Measurements from ENCODE around the gene ACOT12. TPM values are rescaled to one million over a fixed set of nuclear protein-coding genes. Genes with fewer than 3 reads are reported as not detected.

The ACOT12 gene
- total RNA-seq, 1 donor from 2014 or later = not detected

DNA sequence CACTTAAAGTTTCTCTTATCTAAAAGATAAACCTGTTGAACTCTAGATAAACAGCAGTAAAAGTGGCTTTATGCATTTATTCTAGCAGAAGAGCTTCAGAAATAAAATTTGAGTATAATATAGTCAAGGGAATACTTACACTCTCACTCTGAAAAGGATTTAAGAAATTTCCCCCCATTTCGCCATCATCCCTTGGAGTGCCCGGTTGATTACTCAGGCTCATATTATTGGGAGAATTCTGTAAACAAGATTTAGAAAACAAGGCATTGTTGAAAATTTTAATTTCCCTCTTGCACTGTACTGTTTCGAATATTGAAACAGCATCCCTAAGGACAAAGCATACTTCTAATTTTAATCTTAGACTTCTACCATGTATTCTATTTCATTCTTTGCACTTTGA lies 34.5 kb upstream of the ACOT12 start:
- H3K27ac Mint-ChIP-seq = no peak overlapping the region
- no peak overlapping the region for H3K4me3 Mint-ChIP-seq

DNA sequence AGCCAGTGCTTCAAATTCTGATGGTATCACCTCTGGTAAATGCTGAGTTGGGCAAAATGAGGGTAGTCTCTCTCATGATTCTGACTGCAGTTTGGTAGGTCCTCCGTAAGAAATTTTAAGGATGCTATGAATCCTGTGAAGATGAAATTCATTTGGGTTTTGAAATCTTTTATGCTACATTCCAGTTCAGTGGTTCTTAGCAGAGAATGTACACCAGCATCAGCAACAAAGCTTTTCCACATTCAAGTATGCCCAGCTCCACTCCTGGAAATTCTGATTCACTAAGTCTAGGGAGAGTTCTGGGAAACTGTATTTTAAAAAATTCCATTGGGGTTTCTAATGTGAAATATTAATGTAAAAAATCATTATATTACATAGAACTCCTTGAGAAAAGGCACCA lies 33.6 kb upstream of the ACOT12 start:
- Mint-ChIP-seq H3K27me3 (ENCODE audit: low read depth) (no peaks in the 10 kb centered on the region), H3K27ac (no peak overlapping the region), H3K9me3 (no peaks in the 10 kb centered on the region), H3K4me1 (peaks cover 14% of the 10 kb centered on the region), H3K4me3 (no peak overlapping the region), H3K36me3 (peaks cover 6% of the 10 kb centered on the region)
- no peak for DNase-seq (ENCODE audit: low spot score in 2 of 2, unreplicated experiment in 2 of 2)
- TF ChIP-seq, protein P1, sequence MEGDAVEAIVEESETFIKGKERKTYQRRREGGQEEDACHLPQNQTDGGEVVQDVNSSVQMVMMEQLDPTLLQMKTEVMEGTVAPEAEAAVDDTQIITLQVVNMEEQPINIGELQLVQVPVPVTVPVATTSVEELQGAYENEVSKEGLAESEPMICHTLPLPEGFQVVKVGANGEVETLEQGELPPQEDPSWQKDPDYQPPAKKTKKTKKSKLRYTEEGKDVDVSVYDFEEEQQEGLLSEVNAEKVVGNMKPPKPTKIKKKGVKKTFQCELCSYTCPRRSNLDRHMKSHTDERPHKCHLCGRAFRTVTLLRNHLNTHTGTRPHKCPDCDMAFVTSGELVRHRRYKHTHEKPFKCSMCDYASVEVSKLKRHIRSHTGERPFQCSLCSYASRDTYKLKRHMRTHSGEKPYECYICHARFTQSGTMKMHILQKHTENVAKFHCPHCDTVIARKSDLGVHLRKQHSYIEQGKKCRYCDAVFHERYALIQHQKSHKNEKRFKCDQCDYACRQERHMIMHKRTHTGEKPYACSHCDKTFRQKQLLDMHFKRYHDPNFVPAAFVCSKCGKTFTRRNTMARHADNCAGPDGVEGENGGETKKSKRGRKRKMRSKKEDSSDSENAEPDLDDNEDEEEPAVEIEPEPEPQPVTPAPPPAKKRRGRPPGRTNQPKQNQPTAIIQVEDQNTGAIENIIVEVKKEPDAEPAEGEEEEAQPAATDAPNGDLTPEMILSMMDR (IDR thresholded peaks at IDR 0.05; ENCODE audit: unreplicated experiment) = no peak

More for the DNA sequence above, 34.5 kb upstream of the ACOT12 start:
- Mint-ChIP-seq H3K36me3 (peaks cover 6% of the 10 kb centered on the region), H3K27me3 (ENCODE audit: low read depth) (no peaks in the 10 kb centered on the region), H3K9me3 (no peaks in the 10 kb centered on the region), H3K4me1 (peaks cover 14% of the 10 kb centered on the region)
- DNase-seq (ENCODE audit: low spot score in 2 of 2, unreplicated experiment in 2 of 2) = no peak
- TF ChIP-seq, protein P1 (IDR thresholded peaks at IDR 0.05; ENCODE audit: unreplicated experiment) = no peak

DNA sequence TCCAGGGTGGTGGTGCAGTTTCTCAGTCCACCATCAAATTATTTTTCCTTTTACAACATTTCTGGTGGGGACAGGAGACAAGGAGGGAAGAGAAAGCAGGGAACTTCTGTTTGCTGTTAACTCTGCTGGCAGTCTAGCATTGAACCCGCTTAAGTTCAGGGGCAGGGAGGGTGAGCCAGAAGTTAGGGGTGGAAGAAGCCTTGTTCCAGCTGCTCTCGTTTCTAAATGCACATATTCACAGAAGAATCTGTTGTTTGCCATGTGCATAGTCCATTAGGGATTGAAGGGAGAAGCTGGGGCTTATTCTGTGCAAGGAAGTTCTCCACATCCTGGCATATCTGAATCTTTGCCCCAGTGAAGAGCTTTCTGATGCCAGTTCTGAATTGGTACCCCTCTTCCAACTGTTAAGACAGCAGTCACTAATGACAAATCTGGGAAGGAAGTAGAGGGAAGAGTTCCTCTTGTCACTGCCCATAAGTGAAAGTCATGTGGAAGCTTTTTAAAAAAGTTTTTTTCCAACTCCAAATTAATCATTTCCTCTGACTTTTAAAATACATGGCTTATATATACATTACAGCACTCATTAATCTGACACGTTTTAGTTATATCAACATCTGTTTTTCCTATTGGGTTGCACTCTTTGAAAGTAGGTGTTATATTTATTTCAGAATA lies 32.6 kb upstream of the ACOT12 start:
- TF ChIP-seq, protein P1 (IDR thresholded peaks at IDR 0.05; ENCODE audit: unreplicated experiment) = no peak
- no peak overlapping the region for H3K4me3 Mint-ChIP-seq
- DNase-seq (ENCODE audit: low spot score in 2 of 2, unreplicated experiment in 2 of 2) = no peak
- H3K36me3 Mint-ChIP-seq = peaks cover 1% of the 10 kb centered on the region
- no peaks in the 10 kb centered on the region for H3K9me3 Mint-ChIP-seq
- peak overlapping the region; percentile 70 for H3K27ac Mint-ChIP-seq
- no peaks in the 10 kb centered on the region for H3K27me3 Mint-ChIP-seq (ENCODE audit: low read depth)
- H3K4me1 Mint-ChIP-seq = peaks cover 14% of the 10 kb centered on the region

DNA sequence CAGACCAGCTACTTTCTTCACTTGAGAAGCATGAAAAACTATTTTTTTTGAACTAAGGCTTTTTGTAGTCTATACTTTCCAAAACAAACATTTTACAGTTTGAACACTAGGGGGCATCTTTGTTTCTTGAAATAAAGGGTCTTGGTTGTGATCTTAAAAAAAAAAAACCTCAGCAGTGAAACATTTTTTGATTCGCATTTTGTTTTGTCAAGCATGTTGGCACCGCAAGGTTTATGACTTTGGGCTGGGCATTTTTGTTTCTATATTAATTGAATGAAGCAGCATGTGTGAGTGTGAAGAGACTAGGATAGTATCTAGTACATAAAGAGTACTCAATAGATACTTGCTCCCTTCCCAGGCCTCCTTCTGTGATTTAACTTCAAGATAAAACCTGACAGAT lies 31.6 kb upstream of the ACOT12 start:
- no peak for DNase-seq (ENCODE audit: low spot score in 2 of 2, unreplicated experiment in 2 of 2)
- Mint-ChIP-seq H3K27me3 (ENCODE audit: low read depth) (no peaks in the 10 kb centered on the region), H3K4me3 (no peak overlapping the region), H3K36me3 (peaks cover 3% of the 10 kb centered on the region), H3K9me3 (no peaks in the 10 kb centered on the region), H3K4me1 (peaks cover 14% of the 10 kb centered on the region), H3K27ac (peak overlapping the region; percentile 47)
- TF ChIP-seq, protein P1 (IDR thresholded peaks at IDR 0.05; ENCODE audit: unreplicated experiment) = peak; percentile 93

DNA sequence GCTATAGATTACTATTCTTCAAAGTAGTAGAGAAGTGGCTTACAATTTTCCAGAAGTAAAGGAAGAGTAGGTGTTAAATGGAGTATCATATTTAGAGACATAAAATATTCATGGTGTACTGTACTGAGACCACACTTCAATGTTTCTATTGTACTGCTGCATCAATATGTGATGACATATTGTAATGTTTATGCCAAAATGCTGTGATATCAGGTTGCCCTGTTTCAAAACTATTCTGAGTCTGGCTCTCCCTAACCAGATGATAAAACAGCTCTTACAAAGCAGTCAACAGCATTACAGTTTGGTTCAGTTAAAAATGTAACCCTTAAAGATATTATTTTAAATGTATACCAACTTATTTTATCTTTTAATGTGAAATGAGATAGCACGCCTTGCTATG lies 30.8 kb upstream of the ACOT12 start:
- H3K27ac Mint-ChIP-seq = no peak overlapping the region
- H3K4me3 Mint-ChIP-seq = no peak overlapping the region
- TF ChIP-seq, protein P1 (IDR thresholded peaks at IDR 0.05; ENCODE audit: unreplicated experiment) = no peak
- peaks cover 3% of the 10 kb centered on the region for H3K36me3 Mint-ChIP-seq
- no peaks in the 10 kb centered on the region for H3K27me3 Mint-ChIP-seq (ENCODE audit: low read depth)
- peaks cover 18% of the 10 kb centered on the region for H3K4me1 Mint-ChIP-seq
- no peak for DNase-seq (ENCODE audit: low spot score in 2 of 2, unreplicated experiment in 2 of 2)
- H3K9me3 Mint-ChIP-seq = no peaks in the 10 kb centered on the region
